Kidney epithelial cell (primary cell): ENCODE results near the gene RNASEH2B. TPM values are rescaled to one million over a fixed set of nuclear protein-coding genes. Genes with fewer than 3 reads are reported as not detected.

Experiments used
- DNase-seq: peaks from one replicate; pipeline ENCODE4 v3.0.0-alpha.2; 2010; ENCODE audit warnings: low read depth
- H3K27me3 ChIP-seq: 2 replicates; pipeline ENCODE4 v1.6.0; 2011; ENCODE audit warnings: low read length; ENCODE audit not compliant: control insufficient read depth, insufficient read depth
- H3K36me3 ChIP-seq: 2 replicates; pipeline ENCODE4 v1.5.1; 2011; ENCODE audit warnings: low read length; ENCODE audit not compliant: control insufficient read depth, insufficient read depth
- H3K4me3 ChIP-seq: 2 replicates; pipeline ENCODE4 v1.5.1; 2011; ENCODE audit warnings: low read depth, mild to moderate bottlenecking, control low read depth, low read length
- total RNA-seq: library from RNA; depleted of rRNA; stranded (reverse); fragments of >200 nt; gene quantifications from 2 replicates; pipeline ENCODE4 v1.2.3, GENCODE V29; 2015
- TF ChIP-seq, protein P1 (sequence below): IDR thresholded peaks from 2 replicates; pipeline ENCODE4 v1.5.1; 2011; ENCODE audit warnings: mild to moderate bottlenecking, moderate library complexity, low read length, control low read depth, inconsistent platforms; ENCODE audit not compliant: insufficient read depth, poor library complexity, severe bottlenecking

The RNASEH2B gene
- total RNA-seq, 1 donor from 2014 or later, result 26.7 TPM

DNA sequence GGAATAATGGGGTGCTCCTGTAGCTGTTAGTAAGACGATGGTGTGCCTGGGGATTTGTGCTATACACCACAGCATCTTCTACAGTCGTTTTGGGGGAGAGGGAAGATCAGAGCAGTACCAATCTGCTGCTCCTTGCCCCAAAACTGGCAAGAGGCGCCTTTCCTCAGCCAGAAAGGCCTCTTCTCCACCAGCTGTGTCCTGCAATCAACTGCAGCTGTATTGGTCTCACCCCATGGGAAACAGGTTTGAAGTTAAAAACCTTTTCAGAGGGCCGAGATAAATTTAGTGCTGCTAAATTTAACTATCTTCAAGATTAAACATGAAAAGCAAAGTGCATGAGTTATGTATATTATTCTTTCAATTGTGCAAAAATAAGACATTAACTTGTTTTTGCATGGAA, 1.2 kb upstream of the RNASEH2B start:
- Histone ChIP-seq H3K36me3 (no peaks in the 10 kb centered on the region), H3K27me3 (no peaks in the 10 kb centered on the region), H3K4me3 (no peak overlapping the region)
- no peak for DNase-seq
- TF ChIP-seq, protein P1, sequence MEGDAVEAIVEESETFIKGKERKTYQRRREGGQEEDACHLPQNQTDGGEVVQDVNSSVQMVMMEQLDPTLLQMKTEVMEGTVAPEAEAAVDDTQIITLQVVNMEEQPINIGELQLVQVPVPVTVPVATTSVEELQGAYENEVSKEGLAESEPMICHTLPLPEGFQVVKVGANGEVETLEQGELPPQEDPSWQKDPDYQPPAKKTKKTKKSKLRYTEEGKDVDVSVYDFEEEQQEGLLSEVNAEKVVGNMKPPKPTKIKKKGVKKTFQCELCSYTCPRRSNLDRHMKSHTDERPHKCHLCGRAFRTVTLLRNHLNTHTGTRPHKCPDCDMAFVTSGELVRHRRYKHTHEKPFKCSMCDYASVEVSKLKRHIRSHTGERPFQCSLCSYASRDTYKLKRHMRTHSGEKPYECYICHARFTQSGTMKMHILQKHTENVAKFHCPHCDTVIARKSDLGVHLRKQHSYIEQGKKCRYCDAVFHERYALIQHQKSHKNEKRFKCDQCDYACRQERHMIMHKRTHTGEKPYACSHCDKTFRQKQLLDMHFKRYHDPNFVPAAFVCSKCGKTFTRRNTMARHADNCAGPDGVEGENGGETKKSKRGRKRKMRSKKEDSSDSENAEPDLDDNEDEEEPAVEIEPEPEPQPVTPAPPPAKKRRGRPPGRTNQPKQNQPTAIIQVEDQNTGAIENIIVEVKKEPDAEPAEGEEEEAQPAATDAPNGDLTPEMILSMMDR, result no peak

GRCh38 chr13:50910485-50910805, 854 bp downstream of the RNASEH2B start:
- Histone ChIP-seq H3K4me3 (peak overlapping the region; percentile 81), H3K36me3 (no peaks in the 10 kb centered on the region), H3K27me3 (no peaks in the 10 kb centered on the region)
- no peak for DNase-seq
- TF ChIP-seq, protein P1, result no peak

- Histone ChIP-seq H3K27me3 (no peaks in the 10 kb centered on the region), H3K4me3 (no peak overlapping the region), H3K36me3 (no peaks in the 10 kb centered on the region)
- TF ChIP-seq, protein P1, result no peak
- DNase-seq, result no peak
Observed at GRCh38 chr13:50911081-50911631, 1.6 kb downstream of the RNASEH2B start.

- TF ChIP-seq, protein P1, result peak; percentile 83
- Histone ChIP-seq H3K36me3 (no peaks in the 10 kb centered on the region), H3K4me3 (no peak overlapping the region), H3K27me3 (no peaks in the 10 kb centered on the region)
- peak; percentile 43 for DNase-seq
Observed at GRCh38 chr13:50911937-50912795, 2.6 kb downstream of the RNASEH2B start.

- TF ChIP-seq, protein P1, result no peak
- Histone ChIP-seq H3K36me3 (no peaks in the 10 kb centered on the region), H3K4me3 (no peak overlapping the region), H3K27me3 (no peaks in the 10 kb centered on the region)
- no peak for DNase-seq
Observed at GRCh38 chr13:50912851-50913250, 3.3 kb downstream of the RNASEH2B start.
